SK-N-SH (cell line): ENCODE measurements around the gene F5. TPM values are rescaled to one million over a fixed set of nuclear protein-coding genes. Genes with fewer than 3 reads are reported as not detected.

Source experiments
- polyA plus RNA-seq, 3 experiments: library from polyadenylated mRNA; depleted of rRNA; stranded (reverse); fragments of >200 nt; gene quantifications; 2 replicates each; pipeline ENCODE4 v1.2.3, GENCODE V29; 2012
- small RNA-seq, 7 experiments: library from RNA; depleted of rRNA; stranded (forward); fragments of <200 nt; gene quantifications; one replicate each; pipeline ENCODE3, GENCODE V24; 2012

F5 gene
- polyA plus RNA-seq, 1 of the 3 experiments (the other 2 are of a cell fraction): under 0.01 TPM

Small RNA genes within 50 kb of the gene (small RNA-seq; reads per million reads assigned to genes)
- gene AL021068.2: 0 reads per million in 7 experiments

Other genes with a start within 250 kb of the F5 start
- gene NME7, start 218.7 kb downstream of the F5 start, polyA plus RNA-seq (2012; rRNA removed): 13.7 and 20.6 TPM in 2 replicates
- 9.5 and 16.0 TPM in 2 replicates for gene BLZF1, start 218.3 kb downstream of the F5 start, polyA plus RNA-seq (2012; rRNA removed)
- 1.2 TPM in 2 replicates for gene CCDC181, start 159.0 kb downstream of the F5 start, polyA plus RNA-seq (2012; rRNA removed)
- gene SLC19A2, start 100.5 kb downstream of the F5 start, polyA plus RNA-seq (2012; rRNA removed): 3.4 and 5.5 TPM in 2 replicates
- not detected in 2 replicates for gene SELP, start 43.6 kb upstream of the F5 start, polyA plus RNA-seq (2012; rRNA removed)
- 0.52 and 0.58 TPM in 2 replicates for gene SELL, start 125.1 kb upstream of the F5 start, polyA plus RNA-seq (2012; rRNA removed)
- 0.02 and 0.10 TPM in 2 replicates for gene SELE, start 147.6 kb upstream of the F5 start, polyA plus RNA-seq (2012; rRNA removed)
- 1.7 and 2.3 TPM in 2 replicates for gene METTL18, start 208.4 kb upstream of the F5 start, polyA plus RNA-seq (2012; rRNA removed)